ENCODE data around the gene PRKRA.

PRKRA gene

GRCh38 chr2:178484245-178485041 is 33.5 kb upstream of the PRKRA start:
- TF ChIP-seq CTCF (IDR thresholded peaks at IDR 0.05; ENCODE audit: low read depth, low read length) = no peak
- Histone ChIP-seq H3K4me3 (ENCODE audit: low read depth, low read length) (no peak overlapping the region), H3K4me1 (peaks cover 3% of the 10 kb centered on the region; the same call in 1 of the 2 replicates), H3K27me3 (no peaks in the 10 kb centered on the region), H3K9me3 (no peaks in the 10 kb centered on the region), H3K36me3 (no peaks in the 10 kb centered on the region)
- DNase-seq = peak; percentile 34

- Histone ChIP-seq H3K4me3 (ENCODE audit: low read depth, low read length) (no peak overlapping the region; the same call in 1 of the 2 replicates), H3K36me3 (no peaks in the 10 kb centered on the region)
- DNase-seq = no peak
Observed at GRCh38 chr2:178482437-178482836, 31.5 kb upstream of the PRKRA start.

GRCh38 chr2:178480227-178481181 is 29.5 kb upstream of the PRKRA start, which contains the start of gene PLEKHA3:
PLEKHA3 (plus strand) TSS chr2:178480457; CDS start chr2:178480870, 413 bp downstream.
- H3K27me3 ChIP-seq = no peaks in the 10 kb centered on the region
- peak within 1 kb of the TSS; percentile 63 for H3K4me3 ChIP-seq (ENCODE audit: low read depth, low read length)
- H3K4me1 ChIP-seq = peaks cover 4% of the 10 kb centered on the region; the same call in 1 of the 2 replicates
- peak; percentile 91 for DNase-seq
- no peak for TF ChIP-seq CTCF (IDR thresholded peaks at IDR 0.05; ENCODE audit: low read depth, low read length)
- no peaks in the 10 kb centered on the region for H3K36me3 ChIP-seq
- H3K9me3 ChIP-seq = no peaks in the 10 kb centered on the region

More at GRCh38 chr2:178482437-178482836, 31.5 kb upstream of the PRKRA start:
- H3K9me3 ChIP-seq = no peaks in the 10 kb centered on the region
- TF ChIP-seq CTCF (IDR thresholded peaks at IDR 0.05; ENCODE audit: low read depth, low read length) = no peak
- no peaks in the 10 kb centered on the region for H3K27me3 ChIP-seq
- peaks cover 4% of the 10 kb centered on the region; the same call in 1 of the 2 replicates for H3K4me1 ChIP-seq

GRCh38 chr2:178479758-178480226 is 28.8 kb upstream of the PRKRA start:
- no peaks in the 10 kb centered on the region for H3K9me3 ChIP-seq
- no peak for TF ChIP-seq CTCF (IDR thresholded peaks at IDR 0.05; ENCODE audit: low read depth, low read length)
- H3K36me3 ChIP-seq = no peaks in the 10 kb centered on the region
- H3K4me3 ChIP-seq (ENCODE audit: low read depth, low read length) = peak overlapping the region; percentile 63
- H3K27me3 ChIP-seq = no peaks in the 10 kb centered on the region
- peaks cover 4% of the 10 kb centered on the region; the same call in 1 of the 2 replicates for H3K4me1 ChIP-seq
- DNase-seq = no peak

- H3K9me3 ChIP-seq = no peaks in the 10 kb centered on the region
- no peaks in the 10 kb centered on the region for H3K36me3 ChIP-seq
- TF ChIP-seq CTCF (IDR thresholded peaks at IDR 0.05; ENCODE audit: low read depth, low read length) = no peak
- H3K4me1 ChIP-seq = peaks cover 4% of the 10 kb centered on the region; the same call in 1 of the 2 replicates
- no peak for DNase-seq
- H3K27me3 ChIP-seq = no peaks in the 10 kb centered on the region
- H3K4me3 ChIP-seq (ENCODE audit: low read depth, low read length) = peak overlapping the region; percentile 92; the same call in 1 of the 2 replicates
Observed at GRCh38 chr2:178479275-178479616, 28.3 kb upstream of the PRKRA start.
